Loucy (cell line): ENCODE measurements around the gene PDXP.

Experiments
- EZH2phosphoT487 ChIP-seq: fragments of 200-600 bp; IDR thresholded peaks from 2 replicates; pipeline ENCODE4 v1.6.1; 2018; ENCODE audit warnings: antibody characterized with exemption, mild to moderate bottlenecking, moderate library complexity, borderline replicate concordance
- TF ChIP-seq, protein P1 (sequence below): fragments of 200-600 bp; sonication (generic); conservative IDR thresholded peaks from 2 replicates; pipeline ENCODE4 v1.5.1; 2014; ENCODE audit warnings: mild to moderate bottlenecking, antibody characterized with exemption, low read length

DNA sequence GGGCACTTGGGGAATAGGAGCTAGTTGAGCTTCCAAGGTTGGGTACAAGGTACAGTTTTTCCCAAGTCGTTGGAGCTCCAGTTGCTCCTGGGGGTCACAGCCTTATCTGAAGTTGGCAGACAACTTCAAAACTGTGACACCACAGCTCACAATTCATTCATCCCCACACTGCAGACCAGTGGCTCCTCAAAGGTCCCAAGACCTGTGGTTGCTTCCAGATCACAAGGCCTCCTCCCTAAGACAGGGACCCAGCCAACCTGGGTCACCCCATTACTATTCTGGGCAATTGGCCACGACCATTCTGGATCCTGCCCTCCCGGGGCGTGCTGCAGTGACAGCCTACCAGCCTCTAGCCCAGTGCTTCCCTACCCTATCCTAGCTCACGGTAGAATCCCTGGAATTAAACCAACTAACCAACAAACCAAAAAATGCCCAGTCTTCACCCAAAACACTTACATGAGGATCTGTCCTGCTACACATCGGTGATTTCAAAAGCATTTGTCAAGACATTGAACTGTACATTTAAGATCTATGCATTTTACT is 862 bp upstream of the PDXP start:
- TF ChIP-seq, protein P1, sequence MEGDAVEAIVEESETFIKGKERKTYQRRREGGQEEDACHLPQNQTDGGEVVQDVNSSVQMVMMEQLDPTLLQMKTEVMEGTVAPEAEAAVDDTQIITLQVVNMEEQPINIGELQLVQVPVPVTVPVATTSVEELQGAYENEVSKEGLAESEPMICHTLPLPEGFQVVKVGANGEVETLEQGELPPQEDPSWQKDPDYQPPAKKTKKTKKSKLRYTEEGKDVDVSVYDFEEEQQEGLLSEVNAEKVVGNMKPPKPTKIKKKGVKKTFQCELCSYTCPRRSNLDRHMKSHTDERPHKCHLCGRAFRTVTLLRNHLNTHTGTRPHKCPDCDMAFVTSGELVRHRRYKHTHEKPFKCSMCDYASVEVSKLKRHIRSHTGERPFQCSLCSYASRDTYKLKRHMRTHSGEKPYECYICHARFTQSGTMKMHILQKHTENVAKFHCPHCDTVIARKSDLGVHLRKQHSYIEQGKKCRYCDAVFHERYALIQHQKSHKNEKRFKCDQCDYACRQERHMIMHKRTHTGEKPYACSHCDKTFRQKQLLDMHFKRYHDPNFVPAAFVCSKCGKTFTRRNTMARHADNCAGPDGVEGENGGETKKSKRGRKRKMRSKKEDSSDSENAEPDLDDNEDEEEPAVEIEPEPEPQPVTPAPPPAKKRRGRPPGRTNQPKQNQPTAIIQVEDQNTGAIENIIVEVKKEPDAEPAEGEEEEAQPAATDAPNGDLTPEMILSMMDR, result no peak
- TF ChIP-seq EZH2phosphoT487, result no peak
